HG02588 (cell line): ENCODE measurements around the gene S100P.
"Not testable (repeated sequence)": the region's sequence is repeated elsewhere in the genome, so short reads cannot be mapped to it uniquely, and the experiment has no call there.

Source experiments
- ATAC-seq: cut with Tn5 transposase; IDR thresholded peaks from one replicate; pipeline ENCODE4 v1.9.1; 2021; ENCODE audit warnings: mild to moderate bottlenecking, moderate library complexity; ENCODE audit not compliant: unreplicated experiment

S100P gene

GRCh38 chr4:6672541-6673190 lies 21.0 kb upstream of the S100P start:
- not testable (repeated sequence) for ATAC-seq

DNA sequence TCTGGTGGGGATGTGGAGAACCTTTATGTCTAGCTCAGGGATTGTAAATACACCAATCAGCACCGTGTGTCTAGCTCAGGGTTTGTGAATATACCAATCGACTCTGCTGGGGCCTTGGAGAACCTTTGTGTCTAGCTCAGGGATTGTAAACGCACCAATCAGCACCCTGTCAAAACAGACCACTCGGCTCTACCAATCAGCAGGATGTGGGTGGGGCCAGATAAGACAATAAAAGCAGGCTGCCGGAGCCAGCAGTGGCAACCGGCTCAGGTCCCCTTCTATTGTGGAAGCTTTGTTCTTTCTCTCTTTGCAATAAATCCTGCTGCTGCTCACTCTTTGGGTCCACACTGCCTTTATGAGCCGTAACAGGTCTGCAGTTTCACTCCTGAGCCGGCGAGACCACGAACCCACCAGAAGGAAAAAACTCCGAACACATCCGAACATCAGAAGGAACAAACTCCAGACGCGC lies 20.5 kb upstream of the S100P start:
- ATAC-seq, result not testable (repeated sequence)

- ATAC-seq, result peak; percentile 72
These were observed 19.8 kb upstream of the S100P start for GRCh38 chr4:6673660-6674499.

GRCh38 chr4:6674500-6675149 lies 19.1 kb upstream of the S100P start:
- peak; percentile 37 for ATAC-seq

DNA sequence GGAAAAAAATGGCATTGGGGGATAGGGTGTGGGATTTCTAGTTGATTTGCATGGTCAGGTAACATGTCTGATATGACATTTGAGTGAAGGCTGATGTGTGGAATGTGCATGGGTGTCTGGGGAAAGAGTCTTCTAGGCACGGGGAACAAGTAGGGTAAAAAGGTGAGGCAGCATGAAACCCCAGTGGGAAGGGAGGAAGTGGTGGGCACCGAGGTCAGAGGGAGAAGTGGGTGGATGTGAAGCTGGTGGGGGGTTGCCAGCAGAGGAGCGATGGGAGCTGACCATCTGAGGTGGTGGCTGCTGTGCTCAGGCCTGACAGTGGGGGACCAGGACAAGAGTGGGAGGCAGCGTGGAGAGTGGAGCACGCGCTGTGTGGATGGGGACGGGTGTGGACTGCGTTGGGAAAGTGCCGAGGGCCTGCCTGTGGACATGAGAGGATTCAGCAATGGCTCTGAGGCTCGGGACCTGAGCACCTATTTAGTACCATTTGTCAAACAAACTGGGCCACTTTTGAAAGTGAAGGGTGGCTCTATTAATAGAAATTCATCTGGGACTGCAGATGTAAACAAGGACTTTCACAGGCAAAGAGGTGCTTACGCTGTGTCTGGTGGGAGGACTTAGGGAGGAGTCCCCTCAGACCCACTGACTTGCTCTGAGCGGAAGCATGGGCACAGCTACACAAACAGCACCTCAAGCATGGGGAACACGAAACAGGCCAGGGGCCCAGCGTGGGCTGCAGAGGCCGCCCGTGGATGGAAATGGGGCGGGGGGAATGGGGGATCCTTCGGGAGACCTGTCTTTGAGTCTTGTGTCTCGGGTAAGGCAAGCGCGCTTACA lies 16.7 kb upstream of the S100P start:
- no peak for ATAC-seq

GRCh38 chr4:6680372-6681034 lies 13.2 kb upstream of the S100P start:
- ATAC-seq, result no peak

GRCh38 chr4:6681191-6681590 lies 12.5 kb upstream of the S100P start:
- ATAC-seq, result no peak

- ATAC-seq, result no peak
These were observed 10.7 kb upstream of the S100P start for GRCh38 chr4:6682862-6683590.

GRCh38 chr4:6684656-6685055 lies 9.0 kb upstream of the S100P start:
- no peak for ATAC-seq

GRCh38 chr4:6686104-6686787 lies 7.4 kb upstream of the S100P start:
- no peak for ATAC-seq

DNA sequence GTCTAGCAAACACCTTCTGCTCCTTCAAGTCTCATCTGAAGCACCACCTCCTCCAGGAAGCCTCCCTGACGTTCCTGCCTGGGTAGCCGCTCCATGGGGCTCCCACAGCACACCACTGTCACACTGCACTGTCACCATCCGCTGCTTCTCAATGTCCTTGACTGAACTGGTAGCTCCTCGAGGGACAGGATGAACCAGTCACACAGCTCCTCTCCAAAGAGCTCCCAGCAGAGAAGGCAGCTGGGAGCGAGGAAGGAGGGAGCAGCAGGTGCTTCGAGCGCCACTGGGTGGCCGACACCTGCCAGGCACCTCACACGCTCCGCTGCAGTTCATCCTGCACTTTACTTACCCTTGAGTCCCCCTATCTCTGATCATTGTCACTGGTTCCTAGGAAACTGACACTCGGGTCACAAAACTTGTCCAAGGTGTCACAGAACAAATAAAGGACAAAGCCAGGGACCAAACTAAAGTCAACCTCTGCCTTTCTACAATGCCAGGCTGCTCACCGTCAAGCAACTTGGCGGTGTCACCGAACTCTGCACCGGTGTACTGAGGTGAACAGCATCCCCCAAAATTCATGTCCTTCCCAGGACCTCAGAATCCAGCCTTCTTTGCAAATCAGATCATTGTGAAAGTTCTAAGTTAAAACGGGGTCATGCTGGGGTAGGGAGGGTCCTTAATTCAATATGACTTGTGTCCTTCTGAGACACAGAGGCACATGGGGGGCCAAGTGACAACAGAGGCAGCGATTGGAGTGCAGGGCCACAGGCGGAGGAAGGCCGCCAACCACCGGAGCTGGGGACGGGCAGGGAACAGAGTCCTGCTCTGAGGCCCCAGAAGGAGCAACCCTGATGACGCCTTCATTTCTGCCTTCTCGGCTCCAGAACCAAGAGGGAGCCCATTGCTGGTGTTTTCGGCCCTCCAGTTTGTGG lies 5.5 kb upstream of the S100P start:
- ATAC-seq, result no peak

DNA sequence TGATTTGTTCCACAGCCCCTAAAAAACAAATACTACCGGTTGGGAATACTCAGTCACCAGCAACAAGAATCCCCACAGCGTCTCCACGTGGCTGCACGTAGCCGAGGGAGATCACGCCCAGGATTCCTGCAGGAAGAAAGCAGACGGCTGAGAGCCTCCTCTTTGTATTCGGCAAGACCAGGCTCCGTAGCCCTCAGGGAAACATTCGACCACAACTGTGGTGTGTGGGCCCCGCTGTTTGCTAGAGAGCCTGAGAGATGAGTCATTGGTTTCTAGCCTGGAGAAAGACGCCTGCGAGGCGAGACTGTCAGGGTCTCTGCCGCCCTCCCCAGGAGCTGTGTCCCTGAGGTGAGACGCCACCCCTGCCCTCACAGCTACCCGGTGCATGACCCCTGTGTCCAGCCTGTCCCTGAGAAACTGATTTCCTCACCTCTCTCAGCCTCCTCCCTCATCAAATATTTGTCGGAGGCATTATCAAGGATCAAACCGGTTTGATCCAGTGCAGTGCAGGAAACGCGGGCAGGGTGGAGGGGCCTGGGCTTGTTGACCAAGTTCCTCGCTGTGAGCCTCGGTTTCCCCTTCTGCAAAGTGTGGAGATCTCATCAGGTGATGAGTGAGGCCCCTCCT lies 4.7 kb upstream of the S100P start:
- peak; percentile 80 for ATAC-seq

DNA sequence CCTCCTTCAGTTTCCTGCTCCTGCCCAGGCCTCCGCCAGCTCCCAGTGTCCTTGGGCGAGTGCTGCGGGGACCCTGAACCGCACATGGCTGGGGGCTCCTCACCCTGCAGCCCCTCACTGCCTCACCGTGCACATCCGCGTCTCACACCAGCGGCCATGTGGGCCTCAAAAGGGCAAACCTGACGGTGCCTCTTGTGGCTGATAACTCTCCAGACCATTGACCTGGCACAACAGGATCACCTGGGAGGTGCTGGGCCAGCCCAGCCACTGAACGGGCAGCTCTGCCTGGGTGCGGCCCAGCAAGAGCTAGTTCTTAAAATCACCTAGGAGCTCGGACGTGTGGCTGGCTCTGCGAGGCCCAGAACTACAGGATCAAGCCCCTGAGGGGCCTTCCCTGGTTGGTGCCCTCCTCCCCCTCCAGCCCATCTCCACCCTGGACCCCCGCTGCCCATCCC lies 4.1 kb upstream of the S100P start:
- no peak for ATAC-seq

DNA sequence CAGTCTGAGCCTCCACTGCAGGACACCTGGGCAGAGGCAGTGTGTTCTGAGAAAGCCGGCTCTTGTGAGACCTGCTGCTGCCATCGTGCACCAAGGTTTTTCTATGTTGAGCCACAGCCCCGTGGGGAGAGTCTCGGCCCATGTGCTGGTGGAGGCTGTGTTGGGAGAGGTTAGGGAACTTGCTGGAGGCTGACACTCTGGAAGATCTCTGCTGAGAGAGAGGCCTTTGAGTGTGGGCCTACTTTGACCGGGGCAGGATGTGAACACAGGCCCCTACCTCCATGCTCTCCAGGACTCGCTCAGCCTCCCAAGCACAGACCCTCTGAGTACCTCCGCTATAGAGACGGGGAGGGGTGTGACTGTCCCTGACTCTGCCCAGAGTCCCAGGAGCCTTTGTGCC lies 1.3 kb upstream of the S100P start:
- ATAC-seq, result no peak

- no peak for ATAC-seq
These were observed 872 bp upstream of the S100P start for GRCh38 chr4:6692806-6693205.

GRCh38 chr4:6694177-6694901 lies 661 bp downstream of the S100P start:
- ATAC-seq, result no peak
